Measurements from ENCODE around the gene TEC. TPM values are rescaled to one million over a fixed set of nuclear protein-coding genes. Genes with fewer than 3 reads are reported as not detected.

Gene TEC
- total and polyA plus RNA-seq, 7 donors, result 0.80 to 2.0 (median 0.92) TPM

DNA sequence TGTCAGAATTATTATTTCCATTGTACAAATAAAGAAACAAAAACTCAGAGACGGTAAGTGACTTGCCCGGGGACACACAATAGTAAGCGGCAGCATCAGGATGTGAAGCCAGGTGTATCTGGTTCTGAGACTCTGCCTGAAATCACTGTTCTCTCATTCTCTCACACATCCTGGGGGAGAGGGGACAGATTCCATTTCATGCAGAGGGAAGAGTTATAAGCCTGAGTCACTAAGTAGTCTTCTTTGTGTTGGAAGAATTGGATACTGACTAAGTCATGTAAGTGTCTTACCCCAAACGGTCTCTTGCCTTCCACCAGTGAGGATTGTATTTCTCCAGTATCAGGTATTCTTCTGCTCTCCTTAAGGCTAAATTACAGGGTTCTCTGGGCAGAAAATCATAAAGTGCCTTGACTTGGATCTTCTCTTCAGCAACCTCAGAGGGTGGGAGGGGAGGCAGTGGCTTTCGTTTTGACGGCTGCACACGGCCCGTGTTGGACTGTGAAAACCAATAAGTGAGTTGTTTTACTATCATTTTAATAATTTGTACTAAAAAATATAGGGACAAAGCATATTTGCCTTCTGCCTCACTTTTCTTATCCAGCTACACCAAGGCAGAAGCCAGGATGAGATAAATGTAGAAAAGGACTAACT, 157.5 kb downstream of the TEC start:
- DNase-seq, result no peak
- H3K27ac ChIP-seq, result no peak overlapping the region
- ATAC-seq, result no peak
- no peaks in the 10 kb centered on the region for H3K27me3 ChIP-seq (ENCODE audit: insufficient read depth in 3 of 3, low read length in 2 of 3)
- TF ChIP-seq, protein P1, sequence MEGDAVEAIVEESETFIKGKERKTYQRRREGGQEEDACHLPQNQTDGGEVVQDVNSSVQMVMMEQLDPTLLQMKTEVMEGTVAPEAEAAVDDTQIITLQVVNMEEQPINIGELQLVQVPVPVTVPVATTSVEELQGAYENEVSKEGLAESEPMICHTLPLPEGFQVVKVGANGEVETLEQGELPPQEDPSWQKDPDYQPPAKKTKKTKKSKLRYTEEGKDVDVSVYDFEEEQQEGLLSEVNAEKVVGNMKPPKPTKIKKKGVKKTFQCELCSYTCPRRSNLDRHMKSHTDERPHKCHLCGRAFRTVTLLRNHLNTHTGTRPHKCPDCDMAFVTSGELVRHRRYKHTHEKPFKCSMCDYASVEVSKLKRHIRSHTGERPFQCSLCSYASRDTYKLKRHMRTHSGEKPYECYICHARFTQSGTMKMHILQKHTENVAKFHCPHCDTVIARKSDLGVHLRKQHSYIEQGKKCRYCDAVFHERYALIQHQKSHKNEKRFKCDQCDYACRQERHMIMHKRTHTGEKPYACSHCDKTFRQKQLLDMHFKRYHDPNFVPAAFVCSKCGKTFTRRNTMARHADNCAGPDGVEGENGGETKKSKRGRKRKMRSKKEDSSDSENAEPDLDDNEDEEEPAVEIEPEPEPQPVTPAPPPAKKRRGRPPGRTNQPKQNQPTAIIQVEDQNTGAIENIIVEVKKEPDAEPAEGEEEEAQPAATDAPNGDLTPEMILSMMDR (IDR thresholded peaks at IDR 0.05), result no peak
- no peaks in the 10 kb centered on the region for H3K4me1 ChIP-seq
- no peaks in the 10 kb centered on the region for H3K36me3 ChIP-seq (ENCODE audit: insufficient read depth in 1 of 2, low read depth in 1 of 2)
- 57 to 70% (median 64%) methylated on average over 8 of the region's 8 CpGs for WGBS, 3 donors
- H3K4me3 ChIP-seq, result no peak overlapping the region
- no peaks in the 10 kb centered on the region for H3K9me3 ChIP-seq
- intact Hi-C loops (cut with DNase I), result no loop called here

DNA sequence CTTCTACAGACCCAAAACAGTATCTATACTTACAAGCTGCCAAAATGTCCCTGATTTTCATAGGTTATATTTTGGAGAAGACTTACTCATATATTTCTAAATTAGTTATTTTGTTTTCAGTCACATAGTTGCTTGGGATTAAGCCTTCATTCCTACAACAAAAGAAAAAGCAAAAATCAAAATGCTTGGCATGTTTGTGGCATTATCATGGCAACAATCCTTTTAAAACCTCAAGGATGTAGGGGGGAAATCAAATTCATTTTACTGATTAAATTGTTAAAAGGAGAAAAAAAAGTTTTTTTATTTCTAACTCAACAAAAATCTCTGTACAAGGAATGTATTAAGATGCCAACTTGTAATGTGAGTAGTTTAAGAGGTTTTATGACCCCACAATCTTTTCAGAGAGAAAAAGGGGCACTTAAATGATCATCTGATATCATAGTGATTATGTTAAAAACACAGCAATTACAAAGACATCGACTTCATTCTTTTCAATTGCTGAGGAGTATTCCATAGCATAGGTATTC, 159.1 kb downstream of the TEC start:
- Histone ChIP-seq H3K27me3 (ENCODE audit: insufficient read depth in 3 of 3, low read length in 2 of 3) (no peaks in the 10 kb centered on the region), H3K36me3 (ENCODE audit: insufficient read depth in 1 of 2, low read depth in 1 of 2) (no peaks in the 10 kb centered on the region), H3K27ac (no peak overlapping the region), H3K4me1 (no peaks in the 10 kb centered on the region), H3K4me3 (no peak overlapping the region), H3K9me3 (no peaks in the 10 kb centered on the region)
- intact Hi-C loops (cut with DNase I), result no loop called here
- ATAC-seq (no peak), DNase-seq (no peak)
- WGBS, 3 donors, result 41 to 48% (median 47%) methylated on average over 1 of the region's 1 CpG
- TF ChIP-seq, protein P1 (IDR thresholded peaks at IDR 0.05), result no peak

DNA sequence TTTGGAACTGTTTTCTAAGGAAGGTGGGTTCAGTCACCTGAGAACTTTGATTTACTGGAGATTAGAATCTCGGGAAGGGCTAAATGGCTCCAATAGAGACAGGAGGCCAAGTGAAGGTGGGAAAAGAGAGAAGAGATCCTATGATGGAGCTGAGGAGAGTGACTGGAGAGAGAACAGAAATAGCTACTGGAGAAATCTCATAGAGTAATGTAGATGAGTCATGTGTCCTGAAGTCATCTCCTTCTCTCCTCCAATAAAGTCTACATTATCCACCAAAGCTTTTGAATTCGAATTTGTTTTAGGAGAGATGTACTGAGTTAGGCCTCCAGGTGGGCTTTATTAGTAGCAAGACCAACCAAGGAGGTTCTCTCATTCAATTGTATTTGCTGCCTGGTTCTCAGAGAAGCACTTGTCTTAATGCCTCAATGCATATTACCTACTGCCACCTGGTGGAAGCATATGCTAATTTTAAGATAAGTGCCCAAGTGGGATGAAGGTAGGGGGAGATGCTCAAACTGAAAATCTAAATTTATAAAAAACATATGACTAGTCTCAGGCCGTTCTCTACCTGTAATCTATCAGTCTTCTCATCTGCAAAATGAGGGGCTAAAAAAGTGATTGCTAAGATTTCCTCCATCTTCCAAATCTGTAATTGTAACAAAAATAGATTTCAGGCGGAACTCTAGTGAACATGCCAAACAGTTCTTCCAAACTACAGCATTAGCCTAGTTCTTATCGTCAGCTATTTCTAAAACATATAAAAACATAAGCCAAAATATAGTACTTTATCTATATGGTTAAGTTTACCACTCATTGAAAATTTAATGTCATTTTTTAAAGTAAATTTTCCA, 160.0 kb downstream of the TEC start:
- ATAC-seq (peak in 2 of 4 donors; percentile 64 to 68), DNase-seq (no peak)
- Histone ChIP-seq H3K27ac (no peak overlapping the region), H3K4me1 (no peaks in the 10 kb centered on the region), H3K27me3 (ENCODE audit: insufficient read depth in 3 of 3, low read length in 2 of 3) (no peaks in the 10 kb centered on the region), H3K36me3 (ENCODE audit: insufficient read depth in 1 of 2, low read depth in 1 of 2) (no peaks in the 10 kb centered on the region), H3K9me3 (no peaks in the 10 kb centered on the region), H3K4me3 (no peak overlapping the region)
- TF ChIP-seq, protein P1 (IDR thresholded peaks at IDR 0.05), result peak; percentile 44
- WGBS, 3 donors, result 71 to 77% (median 73%) methylated on average over 5 of the region's 5 CpGs
- intact Hi-C loops (cut with DNase I), result no loop called here

- Histone ChIP-seq H3K36me3 (ENCODE audit: insufficient read depth in 1 of 2, low read depth in 1 of 2) (no peaks in the 10 kb centered on the region), H3K4me3 (no peak overlapping the region), H3K9me3 (no peaks in the 10 kb centered on the region), H3K27ac (no peak overlapping the region), H3K27me3 (ENCODE audit: insufficient read depth in 3 of 3, low read length in 2 of 3) (no peaks in the 10 kb centered on the region), H3K4me1 (no peaks in the 10 kb centered on the region)
- TF ChIP-seq, protein P1 (IDR thresholded peaks at IDR 0.05), result no peak
- no peak for DNase-seq
- intact Hi-C loops (cut with DNase I), result no loop called here
- ATAC-seq, result no peak
- 97 to 100% (median 98%) methylated on average over 2 of the region's 2 CpGs for WGBS, 3 donors
Observed at GRCh38 chr4:48108309-48109073, 161.1 kb downstream of the TEC start.

Data from psoas muscle (tissue), 8 donors.